ENCODE results near the gene KLHL1. TPM values are rescaled to one million over a fixed set of nuclear protein-coding genes. Genes with fewer than 3 reads are reported as not detected.

KLHL1 gene
- total RNA-seq, 1 donor from 2014 or later: not detected

GRCh38 chr13:69720278-69720983 lies 387.8 kb downstream of the KLHL1 start:
- DNase-seq (ENCODE audit: low spot score): no peak
- intact Hi-C loops (cut with DNase I): no loop called here

GRCh38 chr13:69706807-69707206 lies 401.4 kb downstream of the KLHL1 start:
- intact Hi-C loops (cut with DNase I): no loop called here
- no peak for DNase-seq (ENCODE audit: low spot score)

- intact Hi-C loops (cut with DNase I): no loop called here
- no peak for DNase-seq (ENCODE audit: low spot score)
Measured at GRCh38 chr13:69704311-69704710, 403.9 kb downstream of the KLHL1 start.

- intact Hi-C loops (cut with DNase I): no loop called here
Measured at GRCh38 chr13:69690999-69691398, 417.3 kb downstream of the KLHL1 start.

GRCh38 chr13:69683921-69684686 lies 424.1 kb downstream of the KLHL1 start:
- intact Hi-C loops (cut with DNase I): no loop called here
- no peak for DNase-seq (ENCODE audit: low spot score)

More at GRCh38 chr13:69690999-69691398, 417.3 kb downstream of the KLHL1 start:
- DNase-seq (ENCODE audit: low spot score): no peak

- DNase-seq (ENCODE audit: low spot score): no peak
- intact Hi-C loops (cut with DNase I): no loop called here
Measured at GRCh38 chr13:69681722-69682121, 426.5 kb downstream of the KLHL1 start.

GRCh38 chr13:69677343-69677742 lies 430.9 kb downstream of the KLHL1 start:
- no peak for DNase-seq (ENCODE audit: low spot score)
- intact Hi-C loops (cut with DNase I): no loop called here

GRCh38 chr13:69676286-69676685 lies 432.0 kb downstream of the KLHL1 start:
- DNase-seq (ENCODE audit: low spot score): no peak
- intact Hi-C loops (cut with DNase I): no loop called here

GRCh38 chr13:69660155-69660554 lies 448.1 kb downstream of the KLHL1 start:
- intact Hi-C loops (cut with DNase I): no loop called here
- no peak for DNase-seq (ENCODE audit: low spot score)

GRCh38 chr13:69657676-69658075 lies 450.6 kb downstream of the KLHL1 start:
- no peak for DNase-seq (ENCODE audit: low spot score)
- intact Hi-C loops (cut with DNase I): no loop called here

- no peak for DNase-seq (ENCODE audit: low spot score)
- intact Hi-C loops (cut with DNase I): no loop called here
Measured at GRCh38 chr13:69654392-69654791, 453.9 kb downstream of the KLHL1 start.

Other genes starting within 250 kb of the KLHL1 start
- gene ATXN8OS, start 626 bp downstream of the KLHL1 start, total RNA-seq: not detected

Measured in cardiac septum (tissue), 1 donor.